Measurements from ENCODE around the gene NKAPL. TPM values are rescaled to one million over a fixed set of nuclear protein-coding genes. Genes with fewer than 3 reads are reported as not detected.

NKAPL gene
- total and polyA plus RNA-seq, 2 of the 8 experiments (the other 6 are each of a cell fraction or from before 2014, with no cell fraction given) = 0.08 TPM; not detected in 1

DNA sequence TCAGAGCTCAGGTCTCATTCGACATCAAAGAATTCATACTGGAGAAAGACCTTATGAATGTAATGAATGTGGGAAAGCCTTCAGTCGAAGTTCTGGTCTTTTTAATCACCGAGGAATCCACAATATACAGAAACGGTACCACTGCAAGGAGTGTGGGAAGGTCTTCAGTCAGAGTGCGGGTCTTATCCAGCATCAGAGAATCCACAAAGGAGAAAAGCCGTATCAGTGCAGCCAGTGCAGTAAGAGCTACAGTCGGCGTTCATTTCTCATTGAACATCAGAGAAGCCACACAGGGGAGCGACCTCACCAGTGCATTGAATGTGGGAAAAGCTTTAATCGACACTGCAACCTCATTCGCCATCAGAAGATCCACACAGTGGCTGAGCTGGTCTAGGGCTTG, 26.3 kb upstream of the NKAPL start:
- H3K9me3 ChIP-seq (ENCODE audit: insufficient read depth in 2 of 2, low read depth in 1 of 2, low read length in 1 of 2) = 0 out of 4 replicates have a peak, but pooled peaks cover 0 to 3% of the 10 kb centered on the region in 2 experiments
- no peak overlapping the region for H2AK5ac ChIP-seq (ENCODE audit: low read depth, low read length)
- H3K4me2 ChIP-seq (ENCODE audit: insufficient read depth in 1 of 2, low read depth in 2 of 2, low read length in 2 of 2) = no peak overlapping the region
- H3K23ac ChIP-seq (ENCODE audit: insufficient read length) = no peak overlapping the region
- no peak overlapping the region for H2BK120ac ChIP-seq (replicated peaks; ENCODE audit: low read depth, low read length)
- H4K91ac ChIP-seq (replicated peaks; ENCODE audit: insufficient read length, low read length) = no peak overlapping the region
- no peak for TF ChIP-seq CHD2 (IDR thresholded peaks at IDR 0.05; ENCODE audit: low read length)
- TF ChIP-seq ASH2L (IDR thresholded peaks at IDR 0.05; ENCODE audit: low read length) = no peak
- TF ChIP-seq, protein P1, sequence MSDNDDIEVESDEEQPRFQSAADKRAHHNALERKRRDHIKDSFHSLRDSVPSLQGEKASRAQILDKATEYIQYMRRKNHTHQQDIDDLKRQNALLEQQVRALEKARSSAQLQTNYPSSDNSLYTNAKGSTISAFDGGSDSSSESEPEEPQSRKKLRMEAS (IDR thresholded peaks at IDR 0.05) = no peak
- TF ChIP-seq HDAC6 (IDR thresholded peaks at IDR 0.05; ENCODE audit: low read depth, low read length) = no peak
- TF ChIP-seq SUZ12 (IDR thresholded peaks at IDR 0.05; ENCODE audit: low read length) = no peak
- TF ChIP-seq JUND (IDR thresholded peaks at IDR 0.05; ENCODE audit: low read length) = no peak
- no peak for TF ChIP-seq POLR2AphosphoS5 (IDR thresholded peaks at IDR 0.05; ENCODE audit: low read depth, low read length)
- no peak for TF ChIP-seq ZNF274 (IDR thresholded peaks at IDR 0.05; ENCODE audit: borderline replicate concordance, extremely low read depth, low read length)
- CTCF ChIA-PET (ENCODE audit: partially characterized antibody) = no interaction called here
- 87% methylated on average over 11 of the region's 11 CpGs; no CpG with 5 or more reads in 1 of the 2 experiments for whole genome bisulfite sequencing, 2 experiments (ENCODE audit: extremely low coverage in 1 of 2, insufficient coverage in 1 of 2, insufficient read length in 1 of 2, insufficient replicate concordance in 2 of 2, low coverage in 1 of 2, low lambda C conversion rate in 2 of 2, missing lambda C conversion rate in 1 of 2)
- H2BK15ac ChIP-seq (ENCODE audit: low read length) = no peak overlapping the region
- no peak overlapping the region for H3K14ac ChIP-seq (ENCODE audit: insufficient read length)
- H3K23me2 ChIP-seq (ENCODE audit: low read depth, low read length) = no peaks in the 10 kb centered on the region; the same call in 1 of the 2 replicates
- no peak overlapping the region for H3K4me3 ChIP-seq (ENCODE audit: extremely low read depth in 1 of 4, insufficient read depth in 2 of 4, low read depth in 3 of 4, low read length in 4 of 4)
- no peak overlapping the region for H2BK5ac ChIP-seq (ENCODE audit: low read depth, low read length)
- no peak overlapping the region for H2AFZ ChIP-seq (ENCODE audit: low read length)
- no peak overlapping the region for H3K56ac ChIP-seq (replicated peaks; ENCODE audit: insufficient read length, low read depth, low read length)
- DNase-seq (ENCODE audit: low read depth in 1 of 2, low spot score in 2 of 2) (no peak), FAIRE-seq (no peak)
- no peaks in the 10 kb centered on the region for H3K79me1 ChIP-seq (ENCODE audit: low read depth, low read length)
- no peaks in the 10 kb centered on the region for H3K79me2 ChIP-seq (ENCODE audit: control insufficient read depth in 1 of 2, insufficient read depth in 2 of 2, low read length in 2 of 2)
- POLR2A ChIA-PET (ENCODE audit: partially characterized antibody) = interaction anchor here (0.6 to 0.7 kb wide), 2 partner anchors 123 to 142 kb away, joined by 3 read pairs; no protein-coding TSS in a partner anchor
- no peak overlapping the region for H4K8ac ChIP-seq (ENCODE audit: extremely low read depth, insufficient read depth, low read length)
- H3K27ac ChIP-seq (ENCODE audit: low read depth, low read length) = no peak overlapping the region
- H3K27me3 ChIP-seq (replicated peaks in 1 of 4; ENCODE audit: control insufficient read depth in 3 of 4, extremely low read depth in 1 of 4, insufficient read depth in 3 of 4, low read length in 3 of 4) = no peaks in the 10 kb centered on the region
- H3K36me3 ChIP-seq (ENCODE audit: control insufficient read depth in 2 of 4, insufficient read depth in 4 of 4, low read length in 3 of 4) = peaks cover 18 to 59% (median 39%) of the 10 kb centered on the region in 4 experiments
- H2BK12ac ChIP-seq (ENCODE audit: low read depth, low read length) = no peak overlapping the region
- no peaks in the 10 kb centered on the region; a peak in 1 of 7 replicates for H3K4me1 ChIP-seq (replicated peaks in 1 of 4; ENCODE audit: control insufficient read depth in 3 of 4, insufficient read depth in 4 of 4, low read length in 3 of 4)
- no peak overlapping the region for H3K4ac ChIP-seq (replicated peaks; ENCODE audit: insufficient read length, low read depth, low read length)
- peaks cover 0 to 3% of the 10 kb centered on the region in 2 experiments for H4K20me1 ChIP-seq (replicated peaks in 1 of 2; ENCODE audit: control insufficient read depth in 1 of 2, insufficient read depth in 2 of 2, low read length in 2 of 2)
- no peak overlapping the region for H3K9ac ChIP-seq (replicated peaks in 1 of 4; ENCODE audit: extremely low read depth in 1 of 4, low read depth in 3 of 4, low read length in 3 of 4)
- no peak overlapping the region for H4K5ac ChIP-seq (ENCODE audit: insufficient read length, low read depth, low read length)
- no peak overlapping the region for H3K18ac ChIP-seq (ENCODE audit: extremely low read depth, low read length)
- H2BK20ac ChIP-seq (ENCODE audit: low read length) = no peak overlapping the region

All from H1 (cell line).